Ishikawa (cell line): ENCODE measurements around the gene RAB31.

Experiments
- RAD21 ChIP-seq: IDR thresholded peaks from 2 replicates; pipeline ENCODE4 v1.6.1; 2012; ENCODE audit warnings: low read depth
- TCF12 ChIP-seq: IDR thresholded peaks from 2 replicates; pipeline ENCODE4 v1.6.1; 2012; ENCODE audit warnings: low read depth

GRCh38 chr18:9741793-9742523, 33.9 kb downstream of the RAB31 start:
- no peak for TF ChIP-seq TCF12
- no peak for TF ChIP-seq RAD21
